ENCODE measurements around the gene OR6J1. TPM values are rescaled to one million over a fixed set of nuclear protein-coding genes. Genes with fewer than 3 reads are reported as not detected.

Gene OR6J1
- total and polyA plus RNA-seq, 2 of the 8 experiments (the other 6 are each of a cell fraction or from before 2014, with no cell fraction given), result not detected

- H2BK20ac ChIP-seq (ENCODE audit: low read length), result no peak overlapping the region
- H4K91ac ChIP-seq (replicated peaks; ENCODE audit: insufficient read length, low read length), result no peak overlapping the region
- ChIA-PET CTCF (ENCODE audit: partially characterized antibody) (interaction anchor here (0.6 to 2.9 kb wide), 10 partner anchors 8 to 275 kb away, joined by 3 to 14 read pairs (median 4); partner anchors contain the start of gene OR6J1), POLR2A (ENCODE audit: partially characterized antibody) (interaction anchor here (1.0 to 1.2 kb wide), 2 partner anchors 38 to 57 kb away, joined by 3 read pairs; no protein-coding TSS in a partner anchor)
- no peak overlapping the region for H3K14ac ChIP-seq (ENCODE audit: insufficient read length)
- no peak overlapping the region for H3K27ac ChIP-seq (ENCODE audit: low read depth, low read length)
- no peaks in the 10 kb centered on the region for H4K20me1 ChIP-seq (replicated peaks in 1 of 2; ENCODE audit: control insufficient read depth in 1 of 2, insufficient read depth in 2 of 2, low read length in 2 of 2)
- no peak overlapping the region for H4K5ac ChIP-seq (ENCODE audit: insufficient read length, low read depth, low read length)
- no peak overlapping the region for H2BK12ac ChIP-seq (ENCODE audit: low read depth, low read length)
- H3K27me3 ChIP-seq (replicated peaks in 1 of 4; ENCODE audit: control insufficient read depth in 3 of 4, extremely low read depth in 1 of 4, insufficient read depth in 3 of 4, low read length in 3 of 4), result no peaks in the 10 kb centered on the region
- H3K9ac ChIP-seq (replicated peaks in 1 of 4; ENCODE audit: extremely low read depth in 1 of 4, low read depth in 3 of 4, low read length in 3 of 4), result no peak overlapping the region
- no peak overlapping the region for H2BK5ac ChIP-seq (ENCODE audit: low read depth, low read length)
- WGBS, 2 experiments (ENCODE audit: extremely low coverage in 1 of 2, insufficient coverage in 1 of 2, insufficient read length in 1 of 2, insufficient replicate concordance in 2 of 2, low coverage in 1 of 2, low lambda C conversion rate in 2 of 2, missing lambda C conversion rate in 1 of 2), result 63% methylated on average over 4 of the region's 4 CpGs; no CpG with 5 or more reads in 1 of the 2 experiments
- no peak for DNase-seq (ENCODE audit: low read depth in 1 of 2, low spot score in 2 of 2)
- no peak overlapping the region for H3K23ac ChIP-seq (ENCODE audit: insufficient read length)
- no peaks in the 10 kb centered on the region for H3K79me1 ChIP-seq (ENCODE audit: low read depth, low read length)
- no peaks in the 10 kb centered on the region for H3K36me3 ChIP-seq (ENCODE audit: control insufficient read depth in 2 of 4, insufficient read depth in 4 of 4, low read length in 3 of 4)
- H3K9me3 ChIP-seq (ENCODE audit: insufficient read depth in 2 of 2, low read depth in 1 of 2, low read length in 1 of 2), result no peaks in the 10 kb centered on the region
- no peak for FAIRE-seq
- no peak overlapping the region for H3K4ac ChIP-seq (replicated peaks; ENCODE audit: insufficient read length, low read depth, low read length)
- H3K4me1 ChIP-seq (replicated peaks in 1 of 4; ENCODE audit: control insufficient read depth in 3 of 4, insufficient read depth in 4 of 4, low read length in 3 of 4), result peaks cover 2 to 8% (median 5%) of the 10 kb centered on the region in 4 experiments; a peak in 6 of 7 replicates
- H3K56ac ChIP-seq (replicated peaks; ENCODE audit: insufficient read length, low read depth, low read length), result no peak overlapping the region
- H2BK15ac ChIP-seq (ENCODE audit: low read length), result no peak overlapping the region
- H3K18ac ChIP-seq (ENCODE audit: extremely low read depth, low read length), result no peak overlapping the region
- H2BK120ac ChIP-seq (replicated peaks; ENCODE audit: low read depth, low read length), result no peak overlapping the region
- no peak overlapping the region for H2AK5ac ChIP-seq (ENCODE audit: low read depth, low read length)
- H4K8ac ChIP-seq (ENCODE audit: extremely low read depth, insufficient read depth, low read length), result no peak overlapping the region
- peaks cover 10% of the 10 kb centered on the region for H3K23me2 ChIP-seq (ENCODE audit: low read depth, low read length)
- H3K79me2 ChIP-seq (ENCODE audit: control insufficient read depth in 1 of 2, insufficient read depth in 2 of 2, low read length in 2 of 2), result peaks cover 0 to 1% of the 10 kb centered on the region in 2 experiments; a peak in 3 of 4 replicates
- no peak overlapping the region for H3K4me2 ChIP-seq (ENCODE audit: insufficient read depth in 1 of 2, low read depth in 2 of 2, low read length in 2 of 2)
- no peak overlapping the region for H2AFZ ChIP-seq (ENCODE audit: low read length)
- no peak overlapping the region for H3K4me3 ChIP-seq (ENCODE audit: extremely low read depth in 1 of 4, insufficient read depth in 2 of 4, low read depth in 3 of 4, low read length in 4 of 4)
- TF ChIP-seq ZNF274 (IDR thresholded peaks at IDR 0.05; ENCODE audit: borderline replicate concordance, extremely low read depth, low read length) (no peak), CTCF (IDR thresholded peaks at IDR 0.05; ENCODE audit: control extremely low read depth in 1 of 3, insufficient read depth in 1 of 3, low read depth in 1 of 3, low read length in 3 of 3) (no peak), BACH1 (IDR thresholded peaks at IDR 0.05; ENCODE audit: low read length) (no peak), CBX5 (IDR thresholded peaks at IDR 0.05; ENCODE audit: low read depth, low read length) (no peak), SP4 (IDR thresholded peaks at IDR 0.05; ENCODE audit: low read length) (no peak), RNF2 (IDR thresholded peaks at IDR 0.05; ENCODE audit: borderline replicate concordance, low read depth, low read length, missing control alignments, poor library complexity, severe bottlenecking) (no peak), EZH2 (IDR thresholded peaks at IDR 0.05; ENCODE audit: low read depth, low read length, severe bottlenecking) (no peak), YY1 (IDR thresholded peaks at IDR 0.05; ENCODE audit: low read depth, low read length) (no peak), TCF12 (IDR thresholded peaks at IDR 0.05; ENCODE audit: low read depth, low read length) (no peak), EGR1 (IDR thresholded peaks at IDR 0.05; ENCODE audit: borderline replicate concordance, low read depth, low read length) (no peak), CREB1 (IDR thresholded peaks at IDR 0.05) (no peak)
Measured at GRCh38 chr14:22594156-22594716, 49.9 kb downstream of the OR6J1 start.
